ENCODE results near the gene FAM107B. TPM values are rescaled to one million over a fixed set of nuclear protein-coding genes. Genes with fewer than 3 reads are reported as not detected.
A peak's percentile ranks its signal among the peaks of the same experiment; 100 is the strongest.

The FAM107B gene
- polyA plus RNA-seq, 1 donor = 44.0 TPM

GRCh38 chr10:14740684-14741247 is 33.9 kb downstream of the FAM107B start:
- DNase-seq = no peak
- H3K36me3 ChIP-seq (ENCODE audit: control insufficient read depth, insufficient read depth, low read length) = no peaks in the 10 kb centered on the region
- no peaks in the 10 kb centered on the region for H3K4me1 ChIP-seq (ENCODE audit: control insufficient read depth, insufficient read depth, low read length)
- no peak overlapping the region for H3K27ac ChIP-seq (ENCODE audit: low read length)
- H3K27me3 ChIP-seq (ENCODE audit: control insufficient read depth, insufficient read depth, low read length) = no peaks in the 10 kb centered on the region
- no peak overlapping the region for H3K4me3 ChIP-seq (ENCODE audit: low read length)
- no peaks in the 10 kb centered on the region for H3K9me3 ChIP-seq (ENCODE audit: control insufficient read depth, low read depth, low read length)
- WGBS (ENCODE audit: insufficient coverage, low lambda C conversion rate) = 80% methylated on average over 1 of the region's 3 CpGs

DNA sequence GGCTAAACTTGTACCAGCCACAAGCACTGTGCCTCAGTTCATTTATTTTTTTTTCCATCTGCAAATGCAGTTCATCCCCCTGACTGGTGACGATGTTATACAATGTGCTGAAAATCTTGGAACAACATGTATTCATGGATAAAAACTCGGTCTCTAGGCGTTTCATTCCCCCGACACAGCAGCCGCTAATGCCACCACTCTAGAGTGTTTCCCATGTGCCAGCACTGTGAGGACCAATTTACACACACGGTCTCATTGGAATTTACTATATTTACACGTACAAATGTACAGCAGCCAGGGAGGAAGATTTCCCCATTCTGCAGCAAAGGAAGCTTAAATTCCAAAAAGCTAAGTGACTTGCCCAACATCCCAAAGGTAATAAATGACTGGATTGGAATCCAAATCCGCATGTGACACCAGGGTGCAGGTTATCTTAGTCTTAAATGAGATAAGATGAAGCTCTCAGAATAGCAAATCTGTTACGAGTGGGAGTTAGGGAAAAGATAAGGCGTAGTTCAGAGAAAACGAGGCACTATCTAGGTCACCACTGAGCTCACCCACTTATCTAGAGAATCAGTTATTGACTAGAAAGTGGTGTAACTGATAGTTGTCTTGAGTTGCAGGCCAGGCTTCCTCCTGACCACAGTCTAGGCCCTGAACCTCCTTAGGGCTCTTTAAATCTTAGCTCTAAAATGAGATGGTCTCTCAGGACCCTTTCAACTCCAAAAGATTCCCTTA is 36.7 kb downstream of the FAM107B start:
- 50% methylated on average over 2 of the region's 11 CpGs for WGBS (ENCODE audit: insufficient coverage, low lambda C conversion rate)
- Histone ChIP-seq H3K36me3 (ENCODE audit: control insufficient read depth, insufficient read depth, low read length) (no peaks in the 10 kb centered on the region), H3K9me3 (ENCODE audit: control insufficient read depth, low read depth, low read length) (no peaks in the 10 kb centered on the region), H3K27ac (ENCODE audit: low read length) (no peak overlapping the region), H3K27me3 (ENCODE audit: control insufficient read depth, insufficient read depth, low read length) (no peaks in the 10 kb centered on the region), H3K4me3 (ENCODE audit: low read length) (no peak overlapping the region), H3K4me1 (ENCODE audit: control insufficient read depth, insufficient read depth, low read length) (no peaks in the 10 kb centered on the region)
- no peak for DNase-seq

DNA sequence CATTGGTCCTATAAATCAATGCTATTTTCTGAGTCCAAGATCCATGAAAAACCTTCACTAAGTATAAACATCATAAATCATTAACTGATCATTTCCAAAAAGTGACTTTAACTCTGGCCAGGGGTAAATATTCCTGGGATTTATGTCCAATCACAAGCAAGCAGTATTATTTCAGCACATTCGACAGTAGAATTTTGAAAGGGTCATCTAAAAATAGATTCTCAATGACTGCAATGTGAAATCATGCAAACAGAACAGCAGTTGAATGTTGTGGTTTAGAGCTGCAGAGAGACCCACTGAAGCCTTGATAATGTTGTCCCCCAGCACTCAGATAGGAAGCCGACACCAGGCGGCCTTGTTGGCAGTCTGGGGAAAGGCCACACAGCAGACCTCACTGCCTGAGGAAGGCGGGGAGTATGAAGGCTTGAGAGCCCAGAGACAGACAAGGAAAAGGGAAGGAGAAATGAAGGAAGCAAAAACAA is 38.1 kb downstream of the FAM107B start:
- DNase-seq = peak in 1 of 2 donors; percentile 13
- H3K36me3 ChIP-seq (ENCODE audit: control insufficient read depth, insufficient read depth, low read length) = no peaks in the 10 kb centered on the region
- 47% methylated on average over 2 of the region's 4 CpGs for WGBS (ENCODE audit: insufficient coverage, low lambda C conversion rate)
- H3K4me3 ChIP-seq (ENCODE audit: low read length) = no peak overlapping the region
- no peaks in the 10 kb centered on the region for H3K9me3 ChIP-seq (ENCODE audit: control insufficient read depth, low read depth, low read length)
- no peaks in the 10 kb centered on the region for H3K27me3 ChIP-seq (ENCODE audit: control insufficient read depth, insufficient read depth, low read length)
- H3K27ac ChIP-seq (ENCODE audit: low read length) = no peak overlapping the region
- no peaks in the 10 kb centered on the region for H3K4me1 ChIP-seq (ENCODE audit: control insufficient read depth, insufficient read depth, low read length)

DNA sequence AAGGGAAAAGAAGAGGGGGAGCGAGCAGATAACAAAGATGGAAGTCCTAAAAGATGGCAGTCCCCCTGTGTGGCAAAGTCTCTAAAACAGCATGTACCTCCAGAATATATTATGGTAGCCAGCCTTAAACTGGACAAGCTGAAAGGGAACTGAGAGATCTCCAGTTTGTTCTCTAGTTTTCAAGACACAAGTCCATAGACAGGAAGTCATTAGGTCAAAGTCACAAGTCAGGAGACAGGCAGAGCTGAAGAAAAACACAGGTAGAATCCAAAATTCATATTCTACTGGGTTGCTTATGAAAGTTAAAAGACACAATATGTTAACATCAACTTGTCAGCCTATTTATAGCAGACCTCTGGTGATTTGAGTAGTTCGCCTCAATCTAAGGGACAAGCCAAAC is 38.7 kb downstream of the FAM107B start:
- Histone ChIP-seq H3K4me1 (ENCODE audit: control insufficient read depth, insufficient read depth, low read length) (no peaks in the 10 kb centered on the region), H3K9me3 (ENCODE audit: control insufficient read depth, low read depth, low read length) (no peaks in the 10 kb centered on the region), H3K36me3 (ENCODE audit: control insufficient read depth, insufficient read depth, low read length) (no peaks in the 10 kb centered on the region), H3K27ac (ENCODE audit: low read length) (no peak overlapping the region), H3K27me3 (ENCODE audit: control insufficient read depth, insufficient read depth, low read length) (no peaks in the 10 kb centered on the region), H3K4me3 (ENCODE audit: low read length) (no peak overlapping the region)
- DNase-seq = no peak
- WGBS (ENCODE audit: insufficient coverage, low lambda C conversion rate) = 100% methylated on average over 1 of the region's 2 CpGs

GRCh38 chr10:14731875-14732512 is 42.7 kb downstream of the FAM107B start:
- no peaks in the 10 kb centered on the region for H3K36me3 ChIP-seq (ENCODE audit: control insufficient read depth, insufficient read depth, low read length)
- DNase-seq = no peak
- 67% methylated on average over 3 of the region's 14 CpGs for WGBS (ENCODE audit: insufficient coverage, low lambda C conversion rate)
- no peaks in the 10 kb centered on the region for H3K9me3 ChIP-seq (ENCODE audit: control insufficient read depth, low read depth, low read length)
- H3K27ac ChIP-seq (ENCODE audit: low read length) = no peak overlapping the region
- peaks cover 7% of the 10 kb centered on the region for H3K27me3 ChIP-seq (ENCODE audit: control insufficient read depth, insufficient read depth, low read length)
- H3K4me1 ChIP-seq (ENCODE audit: control insufficient read depth, insufficient read depth, low read length) = no peaks in the 10 kb centered on the region
- H3K4me3 ChIP-seq (ENCODE audit: low read length) = no peak overlapping the region

DNA sequence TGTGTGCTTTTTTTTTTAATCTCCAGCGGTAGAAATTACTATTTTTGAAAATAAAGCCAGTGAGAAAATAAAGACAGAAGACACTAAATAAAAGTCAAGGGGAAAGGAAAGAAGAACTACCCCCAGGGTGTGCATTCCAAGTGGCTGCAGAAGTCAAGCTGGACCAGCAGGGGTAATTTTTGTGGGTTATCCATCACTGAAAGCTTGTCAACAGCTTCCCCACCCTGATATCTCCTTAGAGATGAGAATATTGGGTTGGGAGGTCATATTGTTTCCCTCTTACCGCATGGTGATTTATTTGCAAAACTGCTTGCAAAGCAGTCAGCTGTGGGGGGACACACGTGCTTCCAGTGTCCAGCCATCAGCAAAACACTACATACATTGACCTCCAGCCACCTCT is 46.4 kb downstream of the FAM107B start:
- Histone ChIP-seq H3K27me3 (ENCODE audit: control insufficient read depth, insufficient read depth, low read length) (peaks cover 7% of the 10 kb centered on the region), H3K27ac (ENCODE audit: low read length) (no peak overlapping the region), H3K9me3 (ENCODE audit: control insufficient read depth, low read depth, low read length) (no peaks in the 10 kb centered on the region), H3K4me3 (ENCODE audit: low read length) (no peak overlapping the region), H3K4me1 (ENCODE audit: control insufficient read depth, insufficient read depth, low read length) (no peaks in the 10 kb centered on the region), H3K36me3 (ENCODE audit: control insufficient read depth, insufficient read depth, low read length) (no peaks in the 10 kb centered on the region)
- no peak for DNase-seq
- WGBS (ENCODE audit: insufficient coverage, low lambda C conversion rate) = no CpG with 5 or more reads among the region's 3 CpGs

DNA sequence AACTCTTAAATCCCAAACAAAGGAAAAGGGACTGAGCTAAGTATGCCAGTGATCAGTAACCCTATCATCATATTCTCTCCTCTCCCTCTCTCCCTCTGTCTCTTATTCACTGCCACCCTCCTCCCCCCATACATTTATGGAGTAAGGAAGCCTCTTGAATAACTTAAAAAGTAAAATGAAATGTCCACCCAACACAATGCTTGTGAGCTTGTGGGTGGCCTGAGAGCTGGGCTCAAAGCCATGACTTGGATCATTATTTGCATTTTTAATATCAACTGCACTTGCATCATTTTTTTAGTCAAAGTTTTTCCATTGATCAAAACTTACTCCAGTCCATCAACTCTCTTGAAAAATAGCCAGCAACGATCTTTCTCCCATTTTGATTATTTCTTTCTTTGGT is 46.8 kb downstream of the FAM107B start:
- Histone ChIP-seq H3K36me3 (ENCODE audit: control insufficient read depth, insufficient read depth, low read length) (no peaks in the 10 kb centered on the region), H3K9me3 (ENCODE audit: control insufficient read depth, low read depth, low read length) (no peaks in the 10 kb centered on the region), H3K27me3 (ENCODE audit: control insufficient read depth, insufficient read depth, low read length) (peaks cover 7% of the 10 kb centered on the region), H3K27ac (ENCODE audit: low read length) (no peak overlapping the region), H3K4me3 (ENCODE audit: low read length) (no peak overlapping the region), H3K4me1 (ENCODE audit: control insufficient read depth, insufficient read depth, low read length) (no peaks in the 10 kb centered on the region)
- WGBS (ENCODE audit: insufficient coverage, low lambda C conversion rate) = no CpG with 5 or more reads among the region's 1 CpG
- no peak for DNase-seq

- no CpG with 5 or more reads among the region's 1 CpG for WGBS (ENCODE audit: insufficient coverage, low lambda C conversion rate)
Observed at GRCh38 chr10:14727465-14727864, 47.2 kb downstream of the FAM107B start.

GRCh38 chr10:14724931-14725330 is 49.8 kb downstream of the FAM107B start:
- H3K4me1 ChIP-seq (ENCODE audit: control insufficient read depth, insufficient read depth, low read length) = no peaks in the 10 kb centered on the region
- peaks cover 2% of the 10 kb centered on the region for H3K27me3 ChIP-seq (ENCODE audit: control insufficient read depth, insufficient read depth, low read length)
- no peak overlapping the region for H3K4me3 ChIP-seq (ENCODE audit: low read length)
- H3K27ac ChIP-seq (ENCODE audit: low read length) = no peak overlapping the region
- H3K36me3 ChIP-seq (ENCODE audit: control insufficient read depth, insufficient read depth, low read length) = no peaks in the 10 kb centered on the region
- H3K9me3 ChIP-seq (ENCODE audit: control insufficient read depth, low read depth, low read length) = no peaks in the 10 kb centered on the region
- DNase-seq = no peak
- WGBS (ENCODE audit: insufficient coverage, low lambda C conversion rate) = no CpG with 5 or more reads among the region's 2 CpGs

More at GRCh38 chr10:14727465-14727864, 47.2 kb downstream of the FAM107B start:
- Histone ChIP-seq H3K4me3 (ENCODE audit: low read length) (no peak overlapping the region), H3K4me1 (ENCODE audit: control insufficient read depth, insufficient read depth, low read length) (no peaks in the 10 kb centered on the region), H3K27ac (ENCODE audit: low read length) (no peak overlapping the region), H3K36me3 (ENCODE audit: control insufficient read depth, insufficient read depth, low read length) (no peaks in the 10 kb centered on the region), H3K27me3 (ENCODE audit: control insufficient read depth, insufficient read depth, low read length) (peaks cover 7% of the 10 kb centered on the region), H3K9me3 (ENCODE audit: control insufficient read depth, low read depth, low read length) (no peaks in the 10 kb centered on the region)
- no peak for DNase-seq

- no peak for DNase-seq
- Histone ChIP-seq H3K9me3 (ENCODE audit: control insufficient read depth, low read depth, low read length) (no peaks in the 10 kb centered on the region), H3K4me3 (ENCODE audit: low read length) (no peak overlapping the region), H3K4me1 (ENCODE audit: control insufficient read depth, insufficient read depth, low read length) (no peaks in the 10 kb centered on the region), H3K36me3 (ENCODE audit: control insufficient read depth, insufficient read depth, low read length) (no peaks in the 10 kb centered on the region), H3K27me3 (ENCODE audit: control insufficient read depth, insufficient read depth, low read length) (peaks cover 2% of the 10 kb centered on the region), H3K27ac (ENCODE audit: low read length) (no peak overlapping the region)
- no CpG with 5 or more reads among the region's 5 CpGs for WGBS (ENCODE audit: insufficient coverage, low lambda C conversion rate)
Observed at GRCh38 chr10:14723052-14723689, 51.5 kb downstream of the FAM107B start.

All from large intestine (tissue), 3 donors.